GM19240 (cell line): Measurements from ENCODE around the gene SNTA1.
"Not testable (repeated sequence)": the region's sequence is repeated elsewhere in the genome, so short reads cannot be mapped to it uniquely, and the experiment has no call there.

Experiments used
- DNase-seq: peaks from one replicate; pipeline ENCODE4 v3.0.0; 2011; ENCODE audit warnings: low spot score; ENCODE audit not compliant: insufficient read length

Gene SNTA1

DNA sequence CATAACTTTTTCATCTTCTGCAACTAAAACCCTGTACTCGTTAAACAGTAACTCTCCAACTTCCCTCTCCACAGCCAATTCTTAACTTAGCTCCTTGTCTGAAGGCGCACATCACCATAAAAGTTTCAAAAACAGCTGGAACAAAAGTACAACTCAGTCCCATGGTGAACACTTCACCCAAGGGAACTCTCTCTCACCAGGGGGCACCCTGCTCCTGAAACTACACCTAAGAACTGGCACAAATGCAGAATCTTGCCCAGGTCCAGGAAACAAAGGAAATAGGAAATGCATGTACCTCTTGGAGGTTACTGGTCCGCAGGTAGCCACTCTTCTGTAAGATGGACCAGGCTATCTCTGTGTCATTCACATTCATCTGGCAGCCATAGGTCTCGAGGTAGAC, 48.8 kb downstream of the SNTA1 start:
- DNase-seq: no peak

DNA sequence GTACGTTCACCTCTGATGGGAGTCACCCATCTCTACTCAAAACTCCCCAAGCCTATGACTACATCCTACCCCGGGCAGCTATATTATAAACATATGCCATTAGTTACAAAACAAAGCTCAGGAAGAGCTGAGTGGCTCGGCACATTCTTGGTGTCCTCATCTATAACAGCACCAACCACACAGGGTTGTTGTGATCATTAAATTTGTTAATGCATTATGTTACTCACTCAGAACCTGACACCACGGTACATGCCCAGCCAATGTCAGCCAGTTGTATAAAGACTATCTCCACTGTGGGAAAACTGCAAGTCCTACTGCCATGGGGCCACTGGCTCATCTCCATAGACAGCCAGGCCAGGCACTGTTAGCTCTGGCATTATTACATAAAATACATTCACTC, 50.0 kb downstream of the SNTA1 start:
- DNase-seq: no peak

DNA sequence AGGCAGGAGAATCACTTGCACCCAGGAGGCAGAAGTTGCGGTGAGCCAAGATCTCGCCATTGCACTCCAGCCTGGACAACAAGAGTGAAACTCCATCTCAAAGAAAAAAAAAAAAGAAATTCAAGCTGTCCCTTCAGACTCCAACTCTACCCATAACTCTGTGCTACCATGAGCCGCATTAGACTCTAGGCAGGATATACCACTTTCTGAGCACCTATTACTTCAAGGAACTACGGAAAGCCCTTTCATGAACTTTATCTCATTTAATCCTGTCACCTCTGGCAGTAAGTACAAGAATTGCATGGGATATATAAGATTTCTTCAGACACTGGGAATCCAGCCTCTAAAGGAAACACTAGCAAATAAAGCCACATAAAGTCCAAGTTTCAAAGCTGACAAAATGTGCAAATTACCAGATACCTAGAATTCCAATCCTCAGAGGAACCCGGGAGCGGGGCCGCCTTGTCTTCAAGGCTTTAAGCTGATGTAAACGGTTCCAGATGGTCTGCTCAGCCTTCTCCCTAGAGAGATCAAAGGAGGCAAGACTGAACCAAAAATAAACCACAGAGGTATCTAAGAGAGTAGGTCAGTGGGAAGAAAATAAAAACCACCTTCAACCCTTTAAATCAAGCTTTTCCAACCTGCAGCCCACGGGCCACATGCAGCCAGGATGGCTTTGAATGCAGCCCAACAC, 51.7 kb downstream of the SNTA1 start:
- DNase-seq: no peak

GRCh38 chr20:33389326-33389725, 54.2 kb downstream of the SNTA1 start:
- DNase-seq: not testable (repeated sequence)

- DNase-seq: no peak
These were observed 55.3 kb downstream of the SNTA1 start for GRCh38 chr20:33388268-33388667.

- DNase-seq: no peak
These were observed 56.4 kb downstream of the SNTA1 start for GRCh38 chr20:33387177-33387576.

DNA sequence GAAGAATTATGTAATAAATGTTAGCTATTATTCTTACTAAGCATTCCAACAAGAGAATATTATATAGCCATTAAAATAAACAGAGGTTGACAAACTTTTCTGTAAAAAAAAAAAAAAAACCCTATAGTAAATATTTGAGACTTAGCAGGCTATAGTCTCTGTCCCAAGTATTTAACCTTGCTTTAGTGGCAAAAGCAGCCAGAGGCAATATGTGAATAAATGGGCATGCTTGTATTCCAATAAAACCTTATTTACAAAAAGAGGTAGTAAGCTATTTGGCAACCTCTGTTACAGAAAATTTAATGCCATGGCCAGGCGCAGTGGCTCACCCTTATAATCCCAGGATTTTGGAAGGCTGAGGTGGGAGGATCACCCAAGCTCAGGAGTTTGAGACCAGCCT, 56.9 kb downstream of the SNTA1 start:
- DNase-seq: no peak

GRCh38 chr20:33377366-33377765, 66.2 kb downstream of the SNTA1 start:
- DNase-seq: no peak

DNA sequence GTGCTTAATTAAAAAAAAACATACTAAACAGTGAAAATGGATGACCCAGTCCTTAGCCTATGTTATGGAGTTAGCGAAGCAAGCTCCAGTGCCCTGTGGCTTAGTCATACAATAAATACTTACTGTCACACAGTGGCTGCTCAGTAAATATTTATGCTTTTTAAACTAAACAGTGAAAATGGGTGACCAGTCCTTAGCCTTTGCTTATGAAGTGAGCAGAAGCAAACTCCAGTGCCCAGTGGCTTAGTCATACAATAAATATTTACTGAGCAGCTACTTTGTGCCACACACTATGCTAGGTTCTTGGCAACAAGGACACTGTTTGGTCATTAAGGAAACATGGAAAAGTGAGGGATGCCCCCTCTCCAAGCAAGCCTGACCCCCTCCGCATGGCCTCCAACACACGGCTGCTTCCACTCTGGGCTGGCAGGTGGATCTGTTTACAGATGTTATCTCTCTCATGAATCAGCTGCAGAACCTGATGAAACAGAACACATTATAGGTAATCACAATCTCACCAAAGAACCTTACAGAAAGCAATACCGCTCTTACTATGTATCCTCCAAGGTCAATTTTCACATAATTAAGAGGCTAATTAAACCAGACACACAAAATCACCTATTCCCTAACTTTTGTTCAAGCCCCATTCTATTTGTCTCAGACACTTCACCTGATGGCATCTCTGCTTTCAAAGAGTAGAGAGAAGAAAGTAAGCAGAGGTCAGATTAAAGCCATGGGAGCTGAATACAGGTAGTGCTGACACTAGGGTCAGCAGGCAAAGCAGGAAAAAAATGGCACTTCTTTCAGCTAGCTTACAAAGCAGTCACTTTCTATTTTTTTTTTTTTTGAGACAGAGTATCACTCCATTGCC, 69.6 kb downstream of the SNTA1 start:
- no peak for DNase-seq

DNA sequence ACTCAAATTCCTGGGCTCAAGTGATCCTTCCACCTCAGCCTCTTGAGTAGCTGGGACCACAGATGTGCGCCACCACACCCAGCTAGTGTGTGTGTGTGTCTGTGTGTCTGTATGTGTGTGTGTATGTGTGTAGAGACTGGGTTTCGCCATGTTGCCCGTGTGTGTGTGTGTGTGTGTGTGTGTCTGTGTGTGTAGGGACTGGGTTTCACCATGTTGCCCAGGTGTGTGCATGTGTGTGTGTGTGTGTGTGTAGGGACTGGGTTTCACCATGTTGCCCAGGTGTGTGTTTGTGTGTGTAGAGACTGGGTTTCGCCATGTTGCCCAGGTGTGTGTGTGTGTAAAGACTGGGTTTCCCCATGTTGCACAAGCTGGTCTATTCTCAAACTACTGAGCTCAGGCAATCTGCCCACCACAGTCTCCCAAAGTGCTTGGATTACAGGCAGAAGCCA, 70.5 kb downstream of the SNTA1 start:
- DNase-seq: no peak

- DNase-seq: no peak
These were observed 73.3 kb downstream of the SNTA1 start for GRCh38 chr20:33370291-33370690.

- no peak for DNase-seq
These were observed 80.7 kb downstream of the SNTA1 start for GRCh38 chr20:33362898-33363297.

DNA sequence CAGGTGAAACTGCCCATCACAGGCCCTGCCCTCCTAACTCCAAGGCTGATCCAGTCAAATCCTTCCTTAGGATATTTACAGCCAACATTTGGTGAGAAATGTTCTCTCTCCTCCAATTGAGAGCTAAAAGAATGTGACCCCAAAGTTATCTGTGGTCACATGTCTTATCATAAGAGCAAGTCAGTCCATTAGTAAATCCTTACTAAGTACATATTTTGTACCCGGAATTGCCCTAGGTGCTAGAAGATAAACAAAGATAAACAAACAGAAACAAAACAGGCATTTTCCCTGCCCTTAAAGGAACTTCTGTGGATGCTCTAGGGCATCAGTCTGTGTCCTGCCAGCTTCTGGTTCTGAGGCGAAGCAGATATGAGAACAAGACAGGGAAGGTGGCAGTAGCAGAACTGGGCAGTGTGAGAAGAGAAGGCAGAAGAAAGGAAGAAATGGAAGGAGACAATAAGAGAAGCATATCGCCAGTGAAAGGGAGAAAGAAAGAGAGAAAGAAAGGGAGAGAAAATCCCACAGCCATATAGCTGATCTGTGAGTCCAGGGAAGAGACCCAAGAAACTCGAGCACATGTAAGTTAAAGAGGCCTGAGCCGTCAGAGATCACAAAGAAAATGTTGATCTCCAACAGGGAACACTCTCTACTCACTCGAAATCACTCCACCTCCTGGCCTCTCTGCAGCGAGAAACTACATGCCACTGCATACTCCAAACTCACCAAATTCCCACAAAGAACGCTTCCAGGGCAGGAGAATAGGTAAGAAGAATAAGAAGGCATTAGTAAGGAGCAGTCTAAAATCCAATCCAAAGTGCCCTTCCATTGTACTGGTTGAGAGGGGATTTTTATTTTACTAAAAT, 83.9 kb downstream of the SNTA1 start:
- no peak for DNase-seq
